Measurements from ENCODE around the gene MPO. TPM values are rescaled to one million over a fixed set of nuclear protein-coding genes. Genes with fewer than 3 reads are reported as not detected.

MPO gene, protein sequence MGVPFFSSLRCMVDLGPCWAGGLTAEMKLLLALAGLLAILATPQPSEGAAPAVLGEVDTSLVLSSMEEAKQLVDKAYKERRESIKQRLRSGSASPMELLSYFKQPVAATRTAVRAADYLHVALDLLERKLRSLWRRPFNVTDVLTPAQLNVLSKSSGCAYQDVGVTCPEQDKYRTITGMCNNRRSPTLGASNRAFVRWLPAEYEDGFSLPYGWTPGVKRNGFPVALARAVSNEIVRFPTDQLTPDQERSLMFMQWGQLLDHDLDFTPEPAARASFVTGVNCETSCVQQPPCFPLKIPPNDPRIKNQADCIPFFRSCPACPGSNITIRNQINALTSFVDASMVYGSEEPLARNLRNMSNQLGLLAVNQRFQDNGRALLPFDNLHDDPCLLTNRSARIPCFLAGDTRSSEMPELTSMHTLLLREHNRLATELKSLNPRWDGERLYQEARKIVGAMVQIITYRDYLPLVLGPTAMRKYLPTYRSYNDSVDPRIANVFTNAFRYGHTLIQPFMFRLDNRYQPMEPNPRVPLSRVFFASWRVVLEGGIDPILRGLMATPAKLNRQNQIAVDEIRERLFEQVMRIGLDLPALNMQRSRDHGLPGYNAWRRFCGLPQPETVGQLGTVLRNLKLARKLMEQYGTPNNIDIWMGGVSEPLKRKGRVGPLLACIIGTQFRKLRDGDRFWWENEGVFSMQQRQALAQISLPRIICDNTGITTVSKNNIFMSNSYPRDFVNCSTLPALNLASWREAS
- 0.74 TPM in 1 of 2 replicates, not detected in the other for total RNA-seq (2021; fragmentation: NEBNext Ultra II Directional; extraction: Animal tissue kit (Norgen Biotek cat#: 25700))
- 0.06 and 0.13 TPM in 2 replicates for polyA plus RNA-seq (2011; rRNA removed)
- polyA plus RNA-seq (2011; cell fraction: cytosol; rRNA removed), result 0.08 TPM
- polyA plus RNA-seq (2011; cell fraction: nucleus; rRNA removed), result 0.61 TPM
- polyA plus RNA-seq (2012, experiment 1 of 2), result not detected in 4 replicates
- polyA plus RNA-seq (2012, experiment 2 of 2), result 0.04 TPM
- 0.04 TPM for polyA plus RNA-seq (2013, experiment 1 of 2)
- 0.09 TPM for polyA plus RNA-seq (2013, experiment 2 of 2)
- not detected in 2 replicates for polyA minus RNA-seq (2011; rRNA and poly(A)+ RNA removed)
- polyA minus RNA-seq (2011; cell fraction: cytosol; rRNA and poly(A)+ RNA removed), result not detected
- not detected for polyA minus RNA-seq (2011; cell fraction: nucleus; rRNA and poly(A)+ RNA removed)
- long read RNA-seq, experiment 1, result 0 reads
- long read RNA-seq, experiment 2, result 0 reads

DNA sequence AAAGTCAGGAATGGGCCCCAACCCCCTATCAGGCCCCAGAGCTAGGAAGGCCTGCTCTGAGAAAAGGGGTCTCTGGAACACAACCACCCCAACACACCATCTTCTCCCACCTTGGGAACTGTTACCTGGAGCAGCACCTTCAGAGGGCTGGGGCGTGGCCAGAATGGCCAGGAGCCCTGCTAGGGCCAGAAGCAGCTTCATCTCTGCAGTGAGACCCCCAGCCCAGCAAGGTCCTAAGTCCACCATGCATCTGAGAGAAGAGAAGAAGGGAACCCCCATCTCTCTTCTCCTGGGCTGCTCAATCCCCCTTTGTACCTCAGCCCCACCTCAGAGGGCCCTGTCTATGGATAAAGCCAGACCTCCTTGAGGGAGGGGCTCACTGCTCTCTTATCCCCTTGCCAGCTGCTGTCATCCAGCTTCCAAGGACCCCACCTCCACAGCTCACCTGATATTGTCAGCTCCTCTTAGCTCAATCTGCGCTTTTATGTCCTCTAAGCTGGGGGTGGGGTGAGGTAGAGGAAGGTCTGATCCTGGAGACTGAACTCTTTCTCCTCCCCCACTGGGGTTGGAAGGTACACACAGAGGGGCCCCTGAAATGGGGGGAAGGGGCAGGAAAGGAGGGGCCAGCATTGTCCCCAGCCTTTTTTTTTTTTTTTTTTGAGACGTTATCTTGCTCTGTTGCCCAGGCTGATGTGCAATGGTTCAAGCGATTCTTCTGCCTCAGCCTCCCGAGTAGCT, at the start of gene MPO:
TSS of gene MPO (minus strand) at position 456 of the 738 bp plus-strand sequence. CDS start at position 279, 177 bp downstream.
- H2AFZ ChIP-seq (ENCODE audit: low read length), result no peak within 1 kb of the TSS
- H3K56ac ChIP-seq (replicated peaks; ENCODE audit: insufficient read length, low read depth, low read length), result no peak within 1 kb of the TSS
- no peaks in the 10 kb centered on the region for H3K23me2 ChIP-seq (ENCODE audit: low read depth, low read length)
- no peaks in the 10 kb centered on the region for H4K20me1 ChIP-seq (replicated peaks in 1 of 2; ENCODE audit: control insufficient read depth in 1 of 2, insufficient read depth in 2 of 2, low read length in 2 of 2)
- 0 out of 2 replicates have a peak within 1 kb of the TSS, but pooled peaks have one; percentile 24 for H2BK5ac ChIP-seq (ENCODE audit: low read depth, low read length)
- H4K8ac ChIP-seq (ENCODE audit: extremely low read depth, insufficient read depth, low read length), result no peak within 1 kb of the TSS
- no peak within 1 kb of the TSS for H4K5ac ChIP-seq (ENCODE audit: insufficient read length, low read depth, low read length)
- FAIRE-seq, result no peak
- no peak within 1 kb of the TSS; the same call in 1 of the 2 replicates for H2BK20ac ChIP-seq (ENCODE audit: low read length)
- POLR2A ChIA-PET (ENCODE audit: partially characterized antibody), result interaction anchor here (0.6 to 1.8 kb wide), 4 partner anchors 13 to 233 kb away, joined by 3 to 5 read pairs (median 4); no protein-coding TSS in a partner anchor
- no peaks in the 10 kb centered on the region for H3K36me3 ChIP-seq (ENCODE audit: control insufficient read depth in 2 of 4, insufficient read depth in 4 of 4, low read length in 3 of 4)
- H4K91ac ChIP-seq (replicated peaks; ENCODE audit: insufficient read length, low read length), result no peak within 1 kb of the TSS
- H3K9me3 ChIP-seq (ENCODE audit: insufficient read depth in 2 of 2, low read depth in 1 of 2, low read length in 1 of 2), result no peaks in the 10 kb centered on the region
- H3K27ac ChIP-seq (ENCODE audit: low read depth, low read length), result no peak within 1 kb of the TSS
- H3K79me2 ChIP-seq (ENCODE audit: control insufficient read depth in 1 of 2, insufficient read depth in 2 of 2, low read length in 2 of 2), result no peaks in the 10 kb centered on the region
- no peak within 1 kb of the TSS for H3K4me2 ChIP-seq (ENCODE audit: insufficient read depth in 1 of 2, low read depth in 2 of 2, low read length in 2 of 2)
- H2BK15ac ChIP-seq (ENCODE audit: low read length), result no peak within 1 kb of the TSS
- no peak for DNase-seq (ENCODE audit: low read depth in 1 of 2, low spot score in 2 of 2)
- peaks cover 0 to 8% (median 0%) of the 10 kb centered on the region in 4 experiments; a peak in 3 of 7 replicates for H3K27me3 ChIP-seq (replicated peaks in 1 of 4; ENCODE audit: control insufficient read depth in 3 of 4, extremely low read depth in 1 of 4, insufficient read depth in 3 of 4, low read length in 3 of 4)
- no peak within 1 kb of the TSS for H3K14ac ChIP-seq (ENCODE audit: insufficient read length)
- CTCF ChIA-PET (ENCODE audit: partially characterized antibody), result interaction anchor here (0.6 to 7.9 kb wide), 13 partner anchors 12 to 1339 kb away, joined by 3 to 75 read pairs (median 5); partner anchors contain the start of gene RNF43
- whole genome bisulfite sequencing, 2 experiments (ENCODE audit: extremely low coverage in 1 of 2, insufficient coverage in 1 of 2, insufficient read length in 1 of 2, insufficient replicate concordance in 2 of 2, low coverage in 1 of 2, low lambda C conversion rate in 2 of 2, missing lambda C conversion rate in 1 of 2), result 80% methylated on average over 4 of the region's 5 CpGs; no CpG with 5 or more reads in 1 of the 2 experiments
- H2BK12ac ChIP-seq (ENCODE audit: low read depth, low read length), result peak within 1 kb of the TSS; percentile 33; the same call in 1 of the 2 replicates
- no peak within 1 kb of the TSS for H3K4me3 ChIP-seq (ENCODE audit: extremely low read depth in 1 of 4, insufficient read depth in 2 of 4, low read depth in 3 of 4, low read length in 4 of 4)
- no peaks in the 10 kb centered on the region for H3K79me1 ChIP-seq (ENCODE audit: low read depth, low read length)
- peak within 1 kb of the TSS; percentile 14 for H3K4ac ChIP-seq (replicated peaks; ENCODE audit: insufficient read length, low read depth, low read length)
- H3K4me1 ChIP-seq (replicated peaks in 1 of 4; ENCODE audit: control insufficient read depth in 3 of 4, insufficient read depth in 4 of 4, low read length in 3 of 4), result peaks cover 0 to 8% (median 6%) of the 10 kb centered on the region in 4 experiments; a peak in 5 of 7 replicates
- H2AK5ac ChIP-seq (ENCODE audit: low read depth, low read length), result no peak within 1 kb of the TSS
- no peak within 1 kb of the TSS for H2BK120ac ChIP-seq (replicated peaks; ENCODE audit: low read depth, low read length)
- no peak within 1 kb of the TSS for H3K23ac ChIP-seq (ENCODE audit: insufficient read length)
- H3K18ac ChIP-seq (ENCODE audit: extremely low read depth, low read length), result no peak within 1 kb of the TSS
- no peak within 1 kb of the TSS for H3K9ac ChIP-seq (replicated peaks in 1 of 4; ENCODE audit: extremely low read depth in 1 of 4, low read depth in 3 of 4, low read length in 3 of 4)
- TF ChIP-seq SIN3A (conservative IDR thresholded peaks at IDR 0.05 in 1 of 2, IDR thresholded peaks at IDR 0.05 in 1 of 2; ENCODE audit: low read depth in 1 of 2, low read length in 2 of 2), result no peak
- TF ChIP-seq GABPA (IDR thresholded peaks at IDR 0.05; ENCODE audit: borderline replicate concordance, insufficient read depth, low read length), result no peak
- TF ChIP-seq CREB1 (IDR thresholded peaks at IDR 0.05), result no peak
- no peak for TF ChIP-seq POU5F1 (IDR thresholded peaks at IDR 0.05; ENCODE audit: low read depth, low read length)
- TF ChIP-seq, protein P1, sequence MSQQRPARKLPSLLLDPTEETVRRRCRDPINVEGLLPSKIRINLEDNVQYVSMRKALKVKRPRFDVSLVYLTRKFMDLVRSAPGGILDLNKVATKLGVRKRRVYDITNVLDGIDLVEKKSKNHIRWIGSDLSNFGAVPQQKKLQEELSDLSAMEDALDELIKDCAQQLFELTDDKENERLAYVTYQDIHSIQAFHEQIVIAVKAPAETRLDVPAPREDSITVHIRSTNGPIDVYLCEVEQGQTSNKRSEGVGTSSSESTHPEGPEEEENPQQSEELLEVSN (IDR thresholded peaks at IDR 0.05), result no peak
